Stimulated activated CD4-positive, alpha-beta T cell treated with anti-CD3 and anti-CD28 coated beads, TNF-alpha, amount 100 ng/mL, for 24 hours (primary cell): ENCODE results near the gene FAM117A.
"Not testable (repeated sequence)": the region's sequence is repeated elsewhere in the genome, so short reads cannot be mapped to it uniquely, and the experiment has no call there.

Experiments
- DNase-seq, 3 experiments: peaks; one replicate each; pipeline ENCODE4 v3.0.0-alpha.2; 2020; ENCODE audit warnings: low read depth in 3 of 3

FAM117A gene

DNA sequence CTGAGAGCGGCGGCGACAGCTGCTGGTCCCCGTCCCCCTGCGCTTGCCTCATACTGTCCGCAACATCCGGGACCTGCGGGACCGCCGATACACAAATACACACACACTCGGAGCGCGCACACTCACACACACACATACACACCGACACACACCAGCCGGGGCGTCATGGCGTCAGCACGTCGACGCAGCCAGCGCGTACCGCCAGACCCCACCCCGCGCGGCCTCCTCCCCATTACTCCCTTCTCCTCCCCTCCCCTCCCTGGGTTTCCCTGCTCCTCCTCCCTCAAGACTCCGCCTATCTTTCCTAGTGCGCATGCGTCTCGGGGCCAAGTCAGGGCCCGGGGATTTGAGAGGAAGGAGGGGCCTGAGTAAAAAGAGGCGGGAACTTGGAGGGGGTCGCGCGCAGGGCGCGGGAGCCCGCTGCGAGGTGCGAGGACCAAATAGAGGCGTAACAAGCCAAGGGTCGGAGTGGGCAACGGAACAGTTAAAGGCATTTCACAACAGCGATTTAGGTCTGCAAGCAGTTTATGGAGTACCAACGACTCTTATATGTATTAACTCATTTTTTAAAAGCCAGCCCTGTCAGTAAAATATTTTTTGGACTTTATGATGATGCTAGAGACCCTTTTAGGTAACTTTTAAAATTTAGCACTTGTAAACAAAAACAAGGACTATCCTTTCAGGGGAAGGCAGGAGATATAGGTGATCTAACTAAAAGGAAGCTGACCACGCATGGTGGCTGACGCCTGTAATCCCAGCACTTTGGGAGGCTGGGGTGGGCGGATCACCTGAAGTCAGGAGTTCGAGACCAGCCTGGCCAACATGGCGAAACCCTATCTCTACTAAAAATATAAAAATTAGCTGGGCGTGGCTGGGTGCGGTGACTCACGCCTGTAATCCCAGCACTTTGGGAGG is 85.7 kb downstream of the FAM117A start, which contains the start of gene SPOP:
SPOP (minus strand) TSS at position 165 of the 915 bp plus-strand sequence. CDS start 55,287 bp downstream, outside the sequence.
- DNase-seq, result peak; percentile 98 to 99 (median 98)

DNA sequence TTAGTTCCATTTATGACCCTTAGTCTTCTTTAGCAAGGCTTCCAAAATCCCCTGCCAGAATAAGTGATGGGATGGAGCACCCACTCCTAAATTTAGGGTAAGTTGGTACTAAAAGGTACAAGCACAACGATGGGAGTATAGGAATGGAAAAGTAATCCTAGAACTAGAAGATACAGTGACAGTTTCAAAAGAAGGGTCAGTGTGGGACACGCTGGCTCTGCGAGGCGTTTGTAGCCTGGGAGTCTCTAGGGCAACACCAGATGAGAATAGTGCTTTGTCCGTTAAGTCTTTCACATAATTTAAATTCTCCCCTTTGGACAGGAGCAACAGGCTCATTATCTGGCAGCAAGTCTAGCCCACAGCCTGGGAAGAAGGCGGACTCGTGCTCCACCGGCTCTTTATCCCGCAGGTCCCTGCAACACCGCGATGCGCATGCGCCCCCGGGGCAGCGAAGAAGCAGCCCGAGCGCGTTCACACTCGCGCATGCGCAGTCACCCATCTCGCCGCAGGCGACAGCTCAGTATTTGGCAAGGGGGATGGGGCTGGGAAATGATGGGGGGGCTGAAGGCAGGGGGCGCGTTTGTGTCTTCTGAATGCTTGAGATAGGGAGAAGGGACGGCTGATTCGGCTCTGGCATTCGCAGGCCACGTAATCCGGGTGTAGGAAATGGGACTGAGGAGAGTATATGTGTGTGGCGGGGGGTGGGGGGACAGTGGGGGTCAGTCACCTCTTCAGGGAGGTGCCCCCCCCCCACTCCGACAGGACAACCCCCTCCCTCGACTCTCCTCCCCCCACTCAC is 86.6 kb downstream of the FAM117A start:
- peak; percentile 93 to 97 (median 96) for DNase-seq

GRCh38 chr17:49676276-49676868 is 87.6 kb downstream of the FAM117A start:
- DNase-seq, result no peak

DNA sequence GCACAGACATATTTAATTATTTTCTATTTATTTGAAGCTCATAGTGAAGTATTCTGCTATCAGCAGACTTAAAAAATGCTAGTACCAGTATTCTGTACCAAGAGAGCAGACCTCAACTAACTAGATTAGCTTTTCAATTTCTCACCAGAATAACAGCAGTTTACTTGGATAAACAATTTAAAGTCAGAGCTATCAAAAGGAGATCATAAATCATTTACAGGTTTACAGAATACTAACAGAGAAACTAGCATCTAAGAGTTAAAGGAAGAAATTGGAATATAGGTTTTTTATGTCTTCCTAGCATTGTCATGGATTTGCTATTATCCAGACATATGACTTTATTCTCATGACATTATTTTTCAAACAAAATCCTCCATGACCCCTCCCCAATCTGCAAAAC is 89.4 kb downstream of the FAM117A start:
- DNase-seq, result no peak

GRCh38 chr17:49673679-49674078 is 90.3 kb downstream of the FAM117A start:
- DNase-seq, result not testable (repeated sequence)

GRCh38 chr17:49670641-49671040 is 93.3 kb downstream of the FAM117A start:
- no peak for DNase-seq

GRCh38 chr17:49670002-49670401 is 93.9 kb downstream of the FAM117A start:
- DNase-seq, result no peak

GRCh38 chr17:49667854-49668253 is 96.1 kb downstream of the FAM117A start:
- DNase-seq, result no peak

- no peak for DNase-seq
Observed at GRCh38 chr17:49664706-49665211, 99.2 kb downstream of the FAM117A start.
